ENCODE data around the gene LONP2.

- TF ChIP-seq ZFP36 (IDR thresholded peaks at IDR 0.05; ENCODE audit: borderline replicate concordance, partially characterized antibody): no peak
- no peak for TF ChIP-seq CTCF (IDR thresholded peaks at IDR 0.05)
- no peak for TF ChIP-seq RAD21 (conservative IDR thresholded peaks at IDR 0.05 in 1 of 2, IDR thresholded peaks at IDR 0.05 in 1 of 2)
- no peak for TF ChIP-seq POLR2A (IDR thresholded peaks at IDR 0.05; ENCODE audit: low read length)
- no peak for TF ChIP-seq MAFK (IDR thresholded peaks at IDR 0.05; ENCODE audit: partially characterized antibody)
- TF ChIP-seq EP300 (IDR thresholded peaks at IDR 0.05): no peak
- TF ChIP-seq USF2 (IDR thresholded peaks at IDR 0.05): no peak
- no peak for TF ChIP-seq POLR2AphosphoS2 (conservative IDR thresholded peaks at IDR 0.05; ENCODE audit: low read length)
- no peak for TF ChIP-seq CHD2 (IDR thresholded peaks at IDR 0.05; ENCODE audit: low read length, partially characterized antibody)
- no peak for TF ChIP-seq ZNF302 (CRISPR knock-in tag; IDR thresholded peaks at IDR 0.05)
- TF ChIP-seq RCOR1 (IDR thresholded peaks at IDR 0.05; ENCODE audit: low read depth, low read length): no peak
- TF ChIP-seq BHLHE40 (IDR thresholded peaks at IDR 0.05; ENCODE audit: low read depth, low read length): no peak
Observed at GRCh38 chr16:48308535-48308934, 64.4 kb downstream of the LONP2 start.
